ENCODE results near the gene GPR55. TPM values are rescaled to one million over a fixed set of nuclear protein-coding genes. Genes with fewer than 3 reads are reported as not detected.
A peak's percentile ranks its signal among the peaks of the same experiment; 100 is the strongest.

Gene GPR55
- total RNA-seq, 1 donor from 2014 or later: not detected

GRCh38 chr2:230866756-230867523 is 58.1 kb downstream of the GPR55 start:
- no peak for DNase-seq (ENCODE audit: low spot score in 2 of 2, unreplicated experiment in 2 of 2)

GRCh38 chr2:230865766-230866755 is 59.0 kb downstream of the GPR55 start:
- no peaks in the 10 kb centered on the region for H3K9me3 Mint-ChIP-seq
- peak overlapping the region; percentile 94 for H3K27ac Mint-ChIP-seq
- H3K36me3 Mint-ChIP-seq: no peaks in the 10 kb centered on the region

More at GRCh38 chr2:230866756-230867523, 58.1 kb downstream of the GPR55 start:
- Mint-ChIP-seq H3K27ac (peak overlapping the region; percentile 94), H3K36me3 (no peaks in the 10 kb centered on the region), H3K4me3 (peak overlapping the region; percentile 89), H3K4me1 (peaks cover 63% of the 10 kb centered on the region), H3K27me3 (ENCODE audit: low read depth) (no peaks in the 10 kb centered on the region), H3K9me3 (no peaks in the 10 kb centered on the region)
- no peak for TF ChIP-seq CTCF (IDR thresholded peaks at IDR 0.05; ENCODE audit: unreplicated experiment)

GRCh38 chr2:230865307-230865765 is 59.7 kb downstream of the GPR55 start:
- H3K9me3 Mint-ChIP-seq: no peaks in the 10 kb centered on the region
- no peaks in the 10 kb centered on the region for H3K36me3 Mint-ChIP-seq
- H3K27me3 Mint-ChIP-seq (ENCODE audit: low read depth): no peaks in the 10 kb centered on the region
- no peak for TF ChIP-seq CTCF (IDR thresholded peaks at IDR 0.05; ENCODE audit: unreplicated experiment)
- no peak for DNase-seq (ENCODE audit: low spot score in 2 of 2, unreplicated experiment in 2 of 2)
- H3K4me1 Mint-ChIP-seq: peaks cover 63% of the 10 kb centered on the region
- H3K27ac Mint-ChIP-seq: peak overlapping the region; percentile 93
- peak overlapping the region; percentile 89 for H3K4me3 Mint-ChIP-seq

More at GRCh38 chr2:230865766-230866755, 59.0 kb downstream of the GPR55 start:
- peak in 1 of 2 experiments; percentile 55 for DNase-seq (ENCODE audit: low spot score in 2 of 2, unreplicated experiment in 2 of 2)
- no peak for TF ChIP-seq CTCF (IDR thresholded peaks at IDR 0.05; ENCODE audit: unreplicated experiment)
- Mint-ChIP-seq H3K4me3 (peak overlapping the region; percentile 89), H3K4me1 (peaks cover 66% of the 10 kb centered on the region), H3K27me3 (ENCODE audit: low read depth) (no peaks in the 10 kb centered on the region)

- no peak for TF ChIP-seq CTCF (IDR thresholded peaks at IDR 0.05; ENCODE audit: unreplicated experiment)
- peak; percentile 66 to 78 for DNase-seq (ENCODE audit: low spot score in 2 of 2, unreplicated experiment in 2 of 2)
- no peaks in the 10 kb centered on the region for H3K9me3 Mint-ChIP-seq
- peaks cover 57% of the 10 kb centered on the region for H3K4me1 Mint-ChIP-seq
- H3K27ac Mint-ChIP-seq: peak within 1 kb of the TSS; percentile 93
- no peaks in the 10 kb centered on the region for H3K27me3 Mint-ChIP-seq (ENCODE audit: low read depth)
- peak within 1 kb of the TSS; percentile 89 for H3K4me3 Mint-ChIP-seq
- no peaks in the 10 kb centered on the region for H3K36me3 Mint-ChIP-seq
These were observed 60.3 kb downstream of the GPR55 start, which contains the start of gene ITM2C for GRCh38 chr2:230864605-230865306. ITM2C (plus strand) TSS chr2:230864942; CDS start chr2:230865026, 84 bp downstream.

GRCh38 chr2:230864122-230864604 is 60.9 kb downstream of the GPR55 start:
- TF ChIP-seq CTCF (IDR thresholded peaks at IDR 0.05; ENCODE audit: unreplicated experiment): no peak
- no peak for DNase-seq (ENCODE audit: low spot score in 2 of 2, unreplicated experiment in 2 of 2)
- Mint-ChIP-seq H3K36me3 (no peaks in the 10 kb centered on the region), H3K27me3 (ENCODE audit: low read depth) (no peaks in the 10 kb centered on the region), H3K9me3 (peaks cover 2% of the 10 kb centered on the region), H3K4me1 (peaks cover 51% of the 10 kb centered on the region), H3K27ac (peak overlapping the region; percentile 80), H3K4me3 (peak overlapping the region; percentile 89)

All from mesothelial cell of epicardium (in vitro differentiated cells).